ENCODE results near the gene FBRSL1.

The FBRSL1 gene

GRCh38 chr12:132508860-132509732 is 19.1 kb downstream of the FBRSL1 start:
- Histone ChIP-seq H3K9ac (ENCODE audit: low read length) (no peak overlapping the region), H4K20me1 (ENCODE audit: insufficient read depth, low read length) (no peaks in the 10 kb centered on the region), H3K27ac (ENCODE audit: low read length) (no peak overlapping the region), H3K4me2 (ENCODE audit: low read depth, low read length) (no peak overlapping the region), H3K27me3 (replicated peaks; ENCODE audit: insufficient read depth, low read length) (no peaks in the 10 kb centered on the region), H3F3A (ENCODE audit: insufficient read depth, low read length) (no peaks in the 10 kb centered on the region), H3K9me2 (replicated peaks; ENCODE audit: insufficient read depth, low read length) (no peaks in the 10 kb centered on the region), H3K36me3 (replicated peaks; ENCODE audit: insufficient read depth, low read length) (no peaks in the 10 kb centered on the region), H3K79me2 (ENCODE audit: low read length) (peaks cover 11% of the 10 kb centered on the region; the same call in 1 of the 2 replicates), H3K9me3 (replicated peaks; ENCODE audit: insufficient read depth, low read length) (no peaks in the 10 kb centered on the region), H2AFZ (ENCODE audit: low read length) (no peak overlapping the region), H3K4me3 (ENCODE audit: low read length) (no peak overlapping the region), H3K4me1 (ENCODE audit: low read length) (no peaks in the 10 kb centered on the region)
- TF ChIP-seq CTCF (IDR thresholded peaks at IDR 0.05; ENCODE audit: low read length): no peak
- no peak for TF ChIP-seq EZH2 (optimal IDR thresholded peaks at IDR 0.05; ENCODE audit: low read depth, low read length)
- TF ChIP-seq EZH2phosphoT487 (IDR thresholded peaks at IDR 0.05; ENCODE audit: low read length): no peak
- DNase-seq: no peak

DNA sequence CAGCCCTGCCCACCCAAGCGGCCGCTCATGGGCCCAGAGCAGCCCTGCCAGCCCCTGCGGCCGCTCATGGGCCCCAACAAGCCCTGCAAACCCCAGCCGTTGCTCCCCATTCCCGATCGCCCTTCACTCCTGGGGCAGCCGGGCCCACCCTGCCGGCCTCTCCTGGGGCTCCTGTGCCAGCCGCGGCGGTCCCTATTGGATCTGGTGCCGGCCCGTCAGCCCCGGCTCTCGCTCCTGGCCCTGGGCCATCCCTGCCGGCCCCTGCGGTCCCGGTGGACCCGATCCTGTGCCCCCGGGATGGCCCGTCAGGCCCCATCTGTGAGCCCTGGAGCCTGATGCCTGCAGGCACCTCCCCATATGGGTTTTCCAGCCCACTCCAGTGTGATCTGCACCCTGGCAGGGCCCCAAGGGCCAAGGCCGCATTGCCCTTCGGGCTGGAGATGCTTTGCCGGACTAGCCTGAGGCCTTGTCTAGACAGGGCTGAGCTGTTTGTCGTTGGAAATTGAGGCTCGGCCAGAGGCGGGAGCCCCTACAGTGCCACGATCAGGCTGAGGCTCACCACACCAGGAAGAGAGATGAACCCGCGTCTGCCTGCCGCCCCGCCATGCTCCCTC is 20.3 kb downstream of the FBRSL1 start:
- Histone ChIP-seq H3K4me2 (ENCODE audit: low read depth, low read length) (no peak overlapping the region), H3K36me3 (replicated peaks; ENCODE audit: insufficient read depth, low read length) (no peaks in the 10 kb centered on the region), H3K4me3 (ENCODE audit: low read length) (no peak overlapping the region), H4K20me1 (ENCODE audit: insufficient read depth, low read length) (no peaks in the 10 kb centered on the region), H3K79me2 (ENCODE audit: low read length) (peaks cover 5% of the 10 kb centered on the region; the same call in 1 of the 2 replicates), H2AFZ (ENCODE audit: low read length) (no peak overlapping the region), H3K27me3 (replicated peaks; ENCODE audit: insufficient read depth, low read length) (no peaks in the 10 kb centered on the region), H3K9me3 (replicated peaks; ENCODE audit: insufficient read depth, low read length) (no peaks in the 10 kb centered on the region), H3K27ac (ENCODE audit: low read length) (no peak overlapping the region), H3F3A (ENCODE audit: insufficient read depth, low read length) (no peaks in the 10 kb centered on the region), H3K9me2 (replicated peaks; ENCODE audit: insufficient read depth, low read length) (no peaks in the 10 kb centered on the region), H3K9ac (ENCODE audit: low read length) (no peak overlapping the region), H3K4me1 (ENCODE audit: low read length) (no peaks in the 10 kb centered on the region)
- TF ChIP-seq EZH2 (optimal IDR thresholded peaks at IDR 0.05; ENCODE audit: low read depth, low read length) (no peak), CTCF (IDR thresholded peaks at IDR 0.05; ENCODE audit: low read length) (no peak), EZH2phosphoT487 (IDR thresholded peaks at IDR 0.05; ENCODE audit: low read length) (no peak)
- DNase-seq: no peak

GRCh38 chr12:132510746-132511477 is 21.0 kb downstream of the FBRSL1 start:
- Histone ChIP-seq H3K36me3 (replicated peaks; ENCODE audit: insufficient read depth, low read length) (no peaks in the 10 kb centered on the region), H3K4me2 (ENCODE audit: low read depth, low read length) (no peak overlapping the region), H3K27me3 (replicated peaks; ENCODE audit: insufficient read depth, low read length) (no peaks in the 10 kb centered on the region), H3K4me1 (ENCODE audit: low read length) (no peaks in the 10 kb centered on the region), H3K4me3 (ENCODE audit: low read length) (no peak overlapping the region), H3K27ac (ENCODE audit: low read length) (no peak overlapping the region), H3K79me2 (ENCODE audit: low read length) (peaks cover under 1% of the 10 kb centered on the region; the same call in 1 of the 2 replicates), H3K9me2 (replicated peaks; ENCODE audit: insufficient read depth, low read length) (no peaks in the 10 kb centered on the region), H3K9ac (ENCODE audit: low read length) (no peak overlapping the region), H2AFZ (ENCODE audit: low read length) (no peak overlapping the region), H4K20me1 (ENCODE audit: insufficient read depth, low read length) (no peaks in the 10 kb centered on the region), H3F3A (ENCODE audit: insufficient read depth, low read length) (no peaks in the 10 kb centered on the region), H3K9me3 (replicated peaks; ENCODE audit: insufficient read depth, low read length) (no peaks in the 10 kb centered on the region)
- no peak for DNase-seq
- TF ChIP-seq EZH2 (optimal IDR thresholded peaks at IDR 0.05; ENCODE audit: low read depth, low read length) (no peak), CTCF (IDR thresholded peaks at IDR 0.05; ENCODE audit: low read length) (no peak), EZH2phosphoT487 (IDR thresholded peaks at IDR 0.05; ENCODE audit: low read length) (no peak)
